Measurements from ENCODE around the gene METRNL.

METRNL gene

DNA sequence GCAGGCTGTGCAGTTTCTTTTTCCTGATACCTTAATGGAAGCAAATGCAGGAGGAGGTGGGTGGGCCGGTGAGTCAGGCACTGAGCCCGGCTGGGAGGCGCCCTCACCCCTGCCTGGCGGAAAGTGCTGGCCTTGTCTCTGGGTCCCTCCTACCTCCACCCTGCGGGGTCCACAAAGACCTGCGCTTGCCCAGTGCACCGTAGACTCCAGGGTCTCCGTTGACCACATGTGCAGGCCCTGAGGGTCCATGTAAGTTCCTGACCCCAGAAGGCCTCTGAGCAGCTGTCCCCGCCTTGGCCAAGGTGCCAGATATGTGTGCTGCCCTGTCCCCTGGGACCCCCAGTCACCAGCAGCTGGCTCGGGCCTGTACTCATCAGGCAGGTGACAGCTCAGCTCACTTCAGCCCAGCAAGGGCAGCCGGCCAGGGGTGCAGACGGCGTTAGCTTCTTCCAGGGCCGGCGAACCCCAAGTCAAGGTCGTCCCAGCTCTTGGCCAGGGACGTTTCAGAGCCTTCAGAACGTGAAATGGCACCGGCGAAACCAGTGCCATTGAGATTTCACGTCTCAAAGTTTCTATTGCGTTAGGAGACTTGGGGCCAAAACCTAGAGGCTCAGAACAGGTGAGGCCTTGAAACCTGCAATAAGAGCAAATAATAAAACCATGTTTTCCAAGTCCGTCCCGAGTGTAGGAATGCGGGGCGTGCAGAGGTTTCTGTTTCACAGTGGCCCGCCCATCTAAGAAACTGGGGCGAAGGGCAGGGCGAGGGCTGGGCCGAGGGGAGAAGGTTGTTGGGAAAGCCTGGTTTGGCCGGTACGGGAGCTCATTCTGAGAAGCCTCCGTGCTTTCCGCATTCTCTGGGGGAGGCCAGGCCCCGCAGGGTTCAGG lies 12.1 kb downstream of the METRNL start:
- TF ChIP-seq POLR2A (IDR thresholded peaks at IDR 0.05; ENCODE audit: low read depth, low read length) (no peak), TAF1 (IDR thresholded peaks at IDR 0.05; ENCODE audit: borderline replicate concordance, low read depth, low read length) (no peak), POLR2AphosphoS5 (IDR thresholded peaks at IDR 0.05; ENCODE audit: low read depth, low read length) (no peak)
- FAIRE-seq, result no peak
- DNase-seq (ENCODE audit: insufficient read length), result no peak

DNA sequence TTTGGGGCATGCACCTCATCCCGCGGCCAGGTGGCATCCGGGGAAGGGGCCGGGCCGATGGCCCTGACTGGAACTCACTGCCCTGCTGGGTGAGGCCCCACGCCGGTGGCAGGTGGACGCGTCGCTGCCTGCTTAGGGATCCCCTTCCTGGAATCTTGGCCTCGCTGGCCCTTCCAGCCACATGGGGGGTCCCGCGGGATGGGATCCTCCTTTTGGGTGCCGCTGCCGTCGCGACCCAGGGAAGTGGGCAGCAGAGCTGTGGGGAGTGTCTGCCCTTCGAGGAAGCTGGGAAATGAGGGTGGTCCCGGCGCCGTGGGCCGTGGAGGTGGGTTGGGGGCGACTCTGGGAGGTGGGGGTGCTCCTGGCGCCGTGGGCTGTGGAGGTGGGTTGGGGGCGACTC lies 12.8 kb downstream of the METRNL start:
- TF ChIP-seq TAF1 (IDR thresholded peaks at IDR 0.05; ENCODE audit: borderline replicate concordance, low read depth, low read length), result no peak
- no peak for TF ChIP-seq POLR2AphosphoS5 (IDR thresholded peaks at IDR 0.05; ENCODE audit: low read depth, low read length)
- TF ChIP-seq POLR2A (IDR thresholded peaks at IDR 0.05; ENCODE audit: low read depth, low read length), result no peak
- DNase-seq (ENCODE audit: insufficient read length) (no peak), FAIRE-seq (no peak)

DNA sequence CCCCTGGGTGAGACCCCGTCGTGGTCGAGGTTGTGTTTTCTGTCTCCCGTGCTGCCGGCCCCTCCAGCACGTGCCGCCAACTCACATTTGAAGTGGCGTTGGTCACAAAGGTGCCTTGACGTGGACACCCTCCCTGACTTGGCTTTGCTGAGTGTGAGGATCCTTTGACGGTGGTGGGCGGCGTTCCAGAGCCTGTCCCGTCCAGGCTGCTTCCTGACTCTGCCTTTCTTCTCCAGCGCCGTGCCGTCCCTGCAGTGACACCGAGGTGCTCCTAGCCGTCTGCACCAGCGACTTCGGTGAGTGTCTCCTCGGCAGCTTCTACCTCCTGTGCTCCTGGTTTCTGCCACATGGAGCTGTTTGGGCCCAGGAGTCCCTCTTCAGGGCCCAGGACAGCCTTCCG lies 13.5 kb downstream of the METRNL start:
- no peak for TF ChIP-seq POLR2AphosphoS5 (IDR thresholded peaks at IDR 0.05; ENCODE audit: low read depth, low read length)
- no peak for TF ChIP-seq TAF1 (IDR thresholded peaks at IDR 0.05; ENCODE audit: borderline replicate concordance, low read depth, low read length)
- TF ChIP-seq POLR2A (IDR thresholded peaks at IDR 0.05; ENCODE audit: low read depth, low read length), result no peak
- no peak for FAIRE-seq
- DNase-seq (ENCODE audit: insufficient read length), result no peak

DNA sequence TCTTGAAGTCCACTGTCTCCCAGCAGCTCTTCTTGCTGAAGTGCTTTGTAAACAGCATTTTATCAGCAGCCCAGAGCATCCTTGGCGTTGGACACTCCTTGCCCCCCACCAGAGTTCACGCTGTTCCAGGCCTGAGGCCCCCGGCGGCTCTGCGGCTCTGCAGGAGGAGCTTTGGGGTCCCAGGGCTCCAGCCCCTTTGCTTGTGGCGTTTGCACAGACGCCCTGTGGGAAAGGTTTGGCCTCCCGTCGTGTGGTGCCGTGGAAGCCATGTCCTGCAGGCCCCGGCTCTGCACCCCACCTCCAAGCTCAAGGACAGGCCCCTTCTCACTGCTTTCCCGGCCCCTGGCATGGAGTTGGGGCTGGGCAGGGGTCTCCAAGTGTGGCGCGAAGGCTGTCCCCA lies 14.1 kb downstream of the METRNL start:
- no peak for FAIRE-seq
- TF ChIP-seq POLR2A (IDR thresholded peaks at IDR 0.05; ENCODE audit: low read depth, low read length) (no peak), POLR2AphosphoS5 (IDR thresholded peaks at IDR 0.05; ENCODE audit: low read depth, low read length) (no peak), TAF1 (IDR thresholded peaks at IDR 0.05; ENCODE audit: borderline replicate concordance, low read depth, low read length) (no peak)
- DNase-seq (ENCODE audit: insufficient read length), result no peak

DNA sequence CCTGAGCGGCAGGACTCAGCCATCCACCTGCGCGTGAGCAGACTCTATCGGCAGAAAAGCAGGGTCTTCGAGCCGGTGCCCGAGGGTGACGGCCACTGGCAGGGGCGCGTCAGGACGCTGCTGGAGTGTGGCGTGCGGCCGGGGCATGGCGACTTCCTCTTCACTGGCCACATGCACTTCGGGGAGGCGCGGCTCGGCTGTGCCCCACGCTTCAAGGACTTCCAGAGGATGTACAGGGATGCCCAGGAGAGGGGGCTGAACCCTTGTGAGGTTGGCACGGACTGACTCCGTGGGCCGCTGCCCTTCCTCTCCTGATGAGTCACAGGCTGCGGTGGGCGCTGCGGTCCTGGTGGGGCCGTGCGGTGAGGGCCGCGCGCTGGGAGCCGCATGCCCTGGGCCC lies 14.9 kb downstream of the METRNL start:
- TF ChIP-seq TAF1 (IDR thresholded peaks at IDR 0.05; ENCODE audit: borderline replicate concordance, low read depth, low read length) (no peak), POLR2AphosphoS5 (IDR thresholded peaks at IDR 0.05; ENCODE audit: low read depth, low read length) (no peak), POLR2A (IDR thresholded peaks at IDR 0.05; ENCODE audit: low read depth, low read length) (no peak)
- DNase-seq (ENCODE audit: insufficient read length) (no peak), FAIRE-seq (no peak)

DNA sequence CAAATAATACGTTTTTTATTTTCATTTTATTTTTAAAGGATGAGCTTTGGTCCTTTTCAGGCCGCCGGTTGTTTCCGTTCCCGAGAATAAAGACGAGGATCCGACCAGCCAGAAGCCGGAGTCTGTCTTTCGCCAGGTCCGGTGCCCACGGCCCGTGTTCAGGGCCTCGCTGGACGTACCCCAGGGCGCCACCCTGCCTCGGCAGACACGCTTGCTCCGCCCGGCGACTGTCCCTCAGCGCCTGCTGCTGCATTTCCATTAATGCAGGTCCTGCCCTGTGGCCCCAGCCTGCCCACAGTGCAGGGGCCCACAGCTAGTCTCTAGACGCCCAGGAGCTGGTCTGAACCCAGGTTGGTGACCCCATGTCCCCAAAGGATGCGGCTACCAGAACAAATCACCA lies 15.6 kb downstream of the METRNL start:
- no peak for DNase-seq (ENCODE audit: insufficient read length)
- TF ChIP-seq POLR2AphosphoS5 (IDR thresholded peaks at IDR 0.05; ENCODE audit: low read depth, low read length), result no peak
- no peak for TF ChIP-seq TAF1 (IDR thresholded peaks at IDR 0.05; ENCODE audit: borderline replicate concordance, low read depth, low read length)
- TF ChIP-seq POLR2A (IDR thresholded peaks at IDR 0.05; ENCODE audit: low read depth, low read length), result no peak
- no peak for FAIRE-seq

DNA sequence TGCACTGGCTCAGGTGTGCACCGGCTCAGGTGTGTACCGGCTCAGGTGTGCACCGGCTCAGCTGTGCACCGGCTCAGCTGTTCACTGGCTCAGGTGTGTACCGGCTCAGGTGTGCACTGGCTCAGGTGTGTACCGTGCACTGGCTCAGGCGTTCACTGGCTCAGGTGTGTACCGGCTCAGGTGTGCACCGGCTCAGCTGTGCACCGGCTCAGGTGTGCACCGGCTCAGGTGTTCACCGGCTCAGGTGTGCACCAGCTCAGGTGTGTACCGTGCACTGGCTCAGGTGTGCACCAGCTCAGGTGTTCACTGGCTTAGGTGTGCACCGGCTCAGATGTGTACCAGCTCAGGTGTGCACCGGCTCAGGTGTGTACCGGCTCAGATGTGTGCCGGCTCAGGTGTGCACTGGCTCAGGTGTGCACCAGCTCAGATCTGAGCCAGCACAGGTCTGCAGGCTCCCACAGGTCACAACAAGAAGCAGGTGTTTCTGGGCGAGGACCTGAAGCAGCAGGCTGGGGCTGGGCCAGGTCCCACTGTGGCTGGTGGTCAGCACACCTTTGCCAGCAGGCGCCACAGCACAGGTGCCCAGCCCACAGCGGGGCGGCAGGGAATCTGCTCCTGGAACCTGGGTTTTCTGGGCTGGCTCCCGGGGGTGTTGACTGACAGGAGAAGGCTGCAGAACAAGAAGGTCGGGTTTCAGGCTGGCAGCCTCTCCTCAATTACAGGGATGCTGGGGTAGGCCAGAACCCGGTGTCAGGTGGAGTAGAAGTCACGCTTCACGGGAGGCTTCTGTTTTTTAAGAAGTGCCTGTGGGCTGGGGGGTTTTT lies 17.2 kb downstream of the METRNL start:
- no peak for DNase-seq (ENCODE audit: insufficient read length)
- FAIRE-seq, result no peak
- TF ChIP-seq TAF1 (IDR thresholded peaks at IDR 0.05; ENCODE audit: borderline replicate concordance, low read depth, low read length) (no peak), POLR2A (IDR thresholded peaks at IDR 0.05; ENCODE audit: low read depth, low read length) (no peak), POLR2AphosphoS5 (IDR thresholded peaks at IDR 0.05; ENCODE audit: low read depth, low read length) (no peak)

DNA sequence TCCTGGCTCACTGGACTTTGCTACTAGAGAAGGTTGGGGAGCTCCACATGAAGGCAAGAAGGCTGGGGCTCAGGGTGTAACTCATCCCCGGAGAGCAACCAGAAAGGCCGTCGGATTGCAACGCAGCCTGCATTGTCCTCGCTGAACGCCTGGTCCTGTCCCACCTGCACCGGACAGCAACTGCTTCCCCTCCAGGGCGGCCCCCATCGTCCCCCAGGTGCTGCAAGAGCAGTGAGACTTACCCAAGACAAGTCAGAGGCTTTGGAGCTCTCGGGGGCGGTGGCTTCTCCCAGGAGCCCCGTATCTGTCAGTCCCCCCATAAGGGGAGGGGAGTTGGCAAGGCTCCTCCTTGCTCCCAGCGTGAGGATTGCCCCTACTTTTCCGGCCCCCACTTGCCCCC lies 18.4 kb downstream of the METRNL start:
- no peak for TF ChIP-seq TAF1 (IDR thresholded peaks at IDR 0.05; ENCODE audit: borderline replicate concordance, low read depth, low read length)
- TF ChIP-seq POLR2A (IDR thresholded peaks at IDR 0.05; ENCODE audit: low read depth, low read length), result no peak
- no peak for TF ChIP-seq POLR2AphosphoS5 (IDR thresholded peaks at IDR 0.05; ENCODE audit: low read depth, low read length)
- no peak for DNase-seq (ENCODE audit: insufficient read length)
- no peak for FAIRE-seq

DNA sequence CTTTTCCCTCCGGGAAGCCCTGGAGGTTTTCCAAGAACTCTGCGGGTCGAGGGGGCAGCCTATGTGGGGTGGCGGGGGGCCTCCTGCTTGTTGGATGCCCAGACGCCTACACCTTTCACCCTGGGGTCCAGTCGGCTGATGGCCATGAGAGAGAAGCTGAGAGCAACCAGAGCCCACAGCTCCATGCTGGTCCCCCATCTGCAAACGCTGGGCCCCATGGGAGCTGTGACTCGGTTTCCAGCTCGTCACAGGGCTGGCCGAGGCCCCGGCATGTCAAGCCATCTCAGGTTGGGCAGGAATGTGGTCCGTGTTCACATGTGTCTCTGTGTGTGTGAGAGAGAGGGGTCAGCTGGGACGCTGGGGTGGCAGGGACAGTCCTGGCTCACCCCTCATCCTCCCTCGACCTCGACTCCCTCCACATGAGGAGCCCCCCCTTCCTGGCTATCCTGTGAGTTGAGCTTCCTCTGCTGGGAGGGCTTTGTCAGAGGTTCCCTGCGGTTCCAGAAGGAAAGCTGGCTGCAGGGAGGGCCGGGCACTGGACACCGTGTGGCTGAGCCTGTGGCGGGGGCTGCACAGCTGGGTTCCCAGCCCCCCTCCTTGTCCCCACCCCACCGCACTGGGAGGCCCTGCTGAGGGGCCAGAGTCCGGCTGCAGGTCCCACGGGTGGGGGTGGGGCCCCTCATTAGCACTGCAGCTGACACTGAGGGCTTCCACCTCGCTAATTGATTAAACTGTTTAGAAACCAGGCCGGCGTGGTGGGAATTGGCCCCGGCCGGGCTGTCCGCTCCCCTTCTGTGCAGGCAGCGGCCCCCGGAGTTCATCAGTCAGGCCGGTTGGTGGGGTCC lies 19.1 kb downstream of the METRNL start:
- DNase-seq (ENCODE audit: insufficient read length) (no peak), FAIRE-seq (no peak)
- TF ChIP-seq POLR2AphosphoS5 (IDR thresholded peaks at IDR 0.05; ENCODE audit: low read depth, low read length) (no peak), TAF1 (IDR thresholded peaks at IDR 0.05; ENCODE audit: borderline replicate concordance, low read depth, low read length) (no peak), POLR2A (IDR thresholded peaks at IDR 0.05; ENCODE audit: low read depth, low read length) (no peak)

DNA sequence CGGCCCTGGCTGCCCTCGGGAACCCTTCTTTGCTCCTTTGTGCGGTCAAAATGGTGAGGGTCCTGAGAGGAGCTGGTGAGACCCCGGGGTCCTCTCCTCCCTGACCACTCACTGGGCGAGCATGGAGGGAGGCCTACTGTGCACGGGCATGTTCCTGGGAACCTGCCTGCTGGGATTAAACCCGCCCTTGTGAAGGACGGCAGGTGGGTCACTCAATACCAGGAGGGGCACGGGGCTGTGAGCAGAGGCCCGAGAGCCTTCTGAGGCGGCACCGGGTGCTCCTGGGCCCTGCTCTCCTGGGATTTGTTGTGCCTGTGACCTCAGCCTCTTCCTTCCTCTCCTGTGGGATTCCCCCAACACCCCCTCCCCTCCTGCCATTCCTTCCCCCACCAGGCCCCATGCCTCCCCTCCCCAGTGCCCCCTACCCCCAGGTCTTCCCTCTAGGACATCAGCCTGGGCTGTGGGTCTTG lies 19.7 kb downstream of the METRNL start:
- no peak for TF ChIP-seq POLR2A (IDR thresholded peaks at IDR 0.05; ENCODE audit: low read depth, low read length)
- no peak for TF ChIP-seq TAF1 (IDR thresholded peaks at IDR 0.05; ENCODE audit: borderline replicate concordance, low read depth, low read length)
- TF ChIP-seq POLR2AphosphoS5 (IDR thresholded peaks at IDR 0.05; ENCODE audit: low read depth, low read length), result no peak
- DNase-seq (ENCODE audit: insufficient read length) (no peak), FAIRE-seq (no peak)
